H9 (cell line): ENCODE data around the gene CCDC85A. TPM values are rescaled to one million over a fixed set of nuclear protein-coding genes. Genes with fewer than 3 reads are reported as not detected.

ENCODE experiments used
- DNase-seq: peaks from one replicate; pipeline ENCODE4 v3.0.0-alpha.2; 2017
- H2AFZ ChIP-seq: one replicate; pipeline ENCODE4 v1.6.1; 2013; ENCODE audit warnings: mild to moderate bottlenecking, low read length, control low read depth, moderate library complexity
- H2AK5ac ChIP-seq: 2 replicates; pipeline ENCODE4 v1.6.1; 2013; ENCODE audit warnings: low read length, control low read depth, mixed read lengths; ENCODE audit not compliant: insufficient read length
- H2BK120ac ChIP-seq: one replicate; pipeline ENCODE4 v1.6.1; 2013; ENCODE audit warnings: low read depth, mild to moderate bottlenecking, low read length, control low read depth, inconsistent platforms; ENCODE audit not compliant: poor library complexity, severe bottlenecking
- H2BK12ac ChIP-seq: 2 replicates; pipeline ENCODE4 v1.6.1; 2013; ENCODE audit warnings: low read length, control low read depth, mixed read lengths, low read depth; ENCODE audit not compliant: insufficient read length
- H2BK15ac ChIP-seq: 2 replicates; pipeline ENCODE4 v1.6.1; 2013; ENCODE audit warnings: low read depth, low read length, control low read depth
- H2BK20ac ChIP-seq: one replicate; pipeline ENCODE4 v1.6.1; 2013; ENCODE audit warnings: low read depth, mild to moderate bottlenecking, low read length, control low read depth, inconsistent platforms; ENCODE audit not compliant: poor library complexity, severe bottlenecking
- H2BK5ac ChIP-seq: 2 replicates; pipeline ENCODE4 v1.6.1; 2013; ENCODE audit warnings: low read length, control low read depth, mixed read lengths; ENCODE audit not compliant: insufficient read length
- H3K14ac ChIP-seq: 2 replicates; pipeline ENCODE4 v1.6.1; 2013; ENCODE audit warnings: low read length, control low read depth; ENCODE audit not compliant: insufficient read depth
- H3K18ac ChIP-seq: 2 replicates; pipeline ENCODE4 v1.6.1; 2013; ENCODE audit warnings: low read depth, mild to moderate bottlenecking, mixed read lengths, low read length, control low read depth; ENCODE audit not compliant: insufficient read length
- H3K23ac ChIP-seq: 2 replicates; pipeline ENCODE4 v1.6.1; 2013; ENCODE audit warnings: low read length, control low read depth, mixed read lengths, low read depth; ENCODE audit not compliant: insufficient read length
- H3K23me2 ChIP-seq: 2 replicates; pipeline ENCODE4 v1.6.1; 2013; ENCODE audit warnings: low read depth, mild to moderate bottlenecking, mixed read lengths, low read length, control low read depth; ENCODE audit not compliant: insufficient read length, poor library complexity, severe bottlenecking
- H3K27ac ChIP-seq: 2 replicates; pipeline ENCODE4 v1.5.1; 2013; ENCODE audit warnings: low read length, control low read depth, mixed read lengths, low read depth; ENCODE audit not compliant: insufficient read length
- H3K27me3 ChIP-seq: 2 replicates; pipeline ENCODE4 v1.6.1; 2013; ENCODE audit warnings: low read length, control low read depth, inconsistent platforms; ENCODE audit not compliant: insufficient read depth
- H3K4ac ChIP-seq: 2 replicates; pipeline ENCODE4 v1.6.1; 2013; ENCODE audit warnings: low read depth, mild to moderate bottlenecking, control low read depth, inconsistent platforms, low read length, moderate library complexity
- H3K4me1 ChIP-seq: 2 replicates; pipeline ENCODE4 v1.6.1; 2013; ENCODE audit warnings: low read length, control low read depth, inconsistent platforms; ENCODE audit not compliant: insufficient read depth
- H3K4me2 ChIP-seq: 2 replicates; pipeline ENCODE4 v1.6.1; 2013; ENCODE audit warnings: low read length, control low read depth, mixed read lengths; ENCODE audit not compliant: insufficient read length, insufficient read depth
- H3K56ac ChIP-seq: 2 replicates; pipeline ENCODE4 v1.6.1; 2013; ENCODE audit warnings: low read depth, mild to moderate bottlenecking, mixed read lengths, low read length, control low read depth; ENCODE audit not compliant: insufficient read length
- H3K79me1 ChIP-seq: 2 replicates; pipeline ENCODE4 v1.6.1; 2013; ENCODE audit warnings: low read depth, mild to moderate bottlenecking, moderate library complexity, low read length, control low read depth, inconsistent platforms; ENCODE audit not compliant: insufficient read depth, poor library complexity, severe bottlenecking
- H3K79me2 ChIP-seq: 2 replicates; pipeline ENCODE4 v1.6.1; 2013; ENCODE audit warnings: low read length, control low read depth, inconsistent platforms; ENCODE audit not compliant: insufficient read depth
- H3K9ac ChIP-seq: 2 replicates; pipeline ENCODE4 v1.6.1; 2013; ENCODE audit warnings: low read length, control low read depth, mixed read lengths; ENCODE audit not compliant: insufficient read length; ENCODE audit errors: extremely low read depth
- H3K9me3 ChIP-seq: one replicate; pipeline ENCODE4 v1.6.1; 2013; ENCODE audit warnings: low read depth, low read length, inconsistent platforms; ENCODE audit not compliant: control insufficient read depth
- H3T11ph ChIP-seq: one replicate; pipeline ENCODE4 v1.6.1; 2013; ENCODE audit warnings: mild to moderate bottlenecking, low read length, control low read depth, inconsistent platforms
- H4K20me1 ChIP-seq: one replicate; pipeline ENCODE4 v1.6.1; 2013; ENCODE audit not compliant: control insufficient read depth, insufficient read length, insufficient read depth
- H4K5ac ChIP-seq: 2 replicates; pipeline ENCODE4 v1.6.1; 2013; ENCODE audit warnings: low read depth, mild to moderate bottlenecking, mixed read lengths, low read length, control low read depth; ENCODE audit not compliant: insufficient read length
- H4K8ac ChIP-seq: replicated peaks from 2 replicates; pipeline ENCODE4 v1.6.1; 2013; ENCODE audit warnings: low read length, control low read depth, mixed read lengths, low read depth; ENCODE audit not compliant: insufficient read length
- H4K91ac ChIP-seq: 2 replicates; pipeline ENCODE4 v1.6.1; 2013; ENCODE audit warnings: low read depth, mild to moderate bottlenecking, moderate library complexity, mixed read lengths, low read length, control low read depth; ENCODE audit not compliant: insufficient read length
- H3K27ac Mint-ChIP-seq, 3 experiments: 2 replicates in 2 of 3; 3 replicates in 1 of 3; pipeline ENCODE4 v1.8.0; 2020 to 2021; ENCODE audit warnings: mixed read lengths in 3 of 3, mild to moderate bottlenecking in 1 of 3, moderate library complexity in 1 of 3
- H3K27me3 Mint-ChIP-seq: 2 replicates; pipeline ENCODE4 v1.8.0; 2021; ENCODE audit warnings: low read depth, mild to moderate bottlenecking, moderate library complexity, mixed read lengths
- H3K36me3 Mint-ChIP-seq, 3 experiments: 2 replicates in 2 of 3; 3 replicates in 1 of 3; pipeline ENCODE4 v1.8.0; 2020 to 2021; ENCODE audit warnings: low read depth in 3 of 3, mixed read lengths in 3 of 3; ENCODE audit not compliant: insufficient read depth in 1 of 3
- H3K4me1 Mint-ChIP-seq, 2 experiments: 2 replicates each; pipeline ENCODE4 v1.8.0; 2020; ENCODE audit warnings: mixed read lengths in 2 of 2
- H3K4me3 Mint-ChIP-seq, 2 experiments: 2 replicates in 1 of 2; 3 replicates in 1 of 2; pipeline ENCODE4 v1.8.0; 2020 to 2021; ENCODE audit warnings: mild to moderate bottlenecking in 2 of 2, mixed read lengths in 2 of 2, moderate library complexity in 1 of 2
- H3K9me3 Mint-ChIP-seq, 2 experiments: 2 replicates in 1 of 2; 3 replicates in 1 of 2; pipeline ENCODE4 v1.8.0; 2020; ENCODE audit warnings: mild to moderate bottlenecking in 2 of 2, mixed read lengths in 2 of 2, moderate library complexity in 1 of 2
- CTCF ChIP-seq: fragments of 200-600 bp; sonication (generic); conservative IDR thresholded peaks from 3 replicates; pipeline ENCODE4 v1.8.0; 2021; ENCODE audit warnings: antibody characterized with exemption, mild to moderate bottlenecking
- WGBS: extraction: QIAGEN DNeasy Blood & Tissue Kit; methylation state at CpG from one replicate; pipeline ENCODE4 v1.1.7; 2013; ENCODE audit warnings: missing lambda C conversion rate, low lambda C conversion rate, mixed read lengths; ENCODE audit not compliant: insufficient read length; ENCODE audit errors: extremely low coverage; 5-methylcytosine and 5-hydroxymethylcytosine counted together
- total RNA-seq: library from RNA; stranded (reverse); gene quantifications from 2 replicates; pipeline ENCODE4 v1.2.1, GENCODE V29; 2021

CCDC85A gene
- total RNA-seq, 1 experiment from 2014 or later, result 0.17 TPM

- DNase-seq, result no peak
- Histone ChIP-seq H2BK15ac (no peak overlapping the region), H3T11ph (no peak overlapping the region), H3K23me2 (no peaks in the 10 kb centered on the region), H3K79me1 (no peaks in the 10 kb centered on the region), H2BK120ac (no peak overlapping the region), H3K23ac (no peak overlapping the region), H3K4ac (no peak overlapping the region), H3K56ac (no peak overlapping the region), H3K9ac (no peak overlapping the region), H3K9me3 (no peaks in the 10 kb centered on the region), H3K18ac (no peak overlapping the region), H4K20me1 (no peaks in the 10 kb centered on the region), H2AK5ac (no peak overlapping the region), H3K79me2 (no peaks in the 10 kb centered on the region), H3K4me2 (no peak overlapping the region), H4K5ac (no peak overlapping the region), H2BK12ac (no peak overlapping the region), H3K4me1 (no peaks in the 10 kb centered on the region), H4K8ac (no peak overlapping the region), H3K27ac (no peak overlapping the region), H3K14ac (no peak overlapping the region), H2BK20ac (no peak overlapping the region), H2BK5ac (no peak overlapping the region), H3K27me3 (no peaks in the 10 kb centered on the region), H2AFZ (no peak overlapping the region), H4K91ac (no peak overlapping the region)
- TF ChIP-seq CTCF, result no peak
- WGBS, result no CpG with 5 or more reads among the region's 2 CpGs
- Mint-ChIP-seq H3K36me3 (peaks cover 0 to 4% (median 0%) of the 10 kb centered on the region in 3 experiments; a peak in 1 of 7 replicates), H3K27ac (no peak overlapping the region), H3K4me3 (no peak overlapping the region), H3K27me3 (no peaks in the 10 kb centered on the region; the same call in 1 of the 2 replicates), H3K4me1 (peaks cover 5 to 7% of the 10 kb centered on the region in 2 experiments), H3K9me3 (peaks cover 12 to 21% of the 10 kb centered on the region in 2 experiments; a peak in 4 of 5 replicates)
Observed at GRCh38 chr2:56239030-56239429, 55.2 kb downstream of the CCDC85A start.
